ENCODE results near the gene AGMO. TPM values are rescaled to one million over a fixed set of nuclear protein-coding genes. Genes with fewer than 3 reads are reported as not detected.

The AGMO gene
- total RNA-seq, 1 experiment from 2014 or later = not detected

DNA sequence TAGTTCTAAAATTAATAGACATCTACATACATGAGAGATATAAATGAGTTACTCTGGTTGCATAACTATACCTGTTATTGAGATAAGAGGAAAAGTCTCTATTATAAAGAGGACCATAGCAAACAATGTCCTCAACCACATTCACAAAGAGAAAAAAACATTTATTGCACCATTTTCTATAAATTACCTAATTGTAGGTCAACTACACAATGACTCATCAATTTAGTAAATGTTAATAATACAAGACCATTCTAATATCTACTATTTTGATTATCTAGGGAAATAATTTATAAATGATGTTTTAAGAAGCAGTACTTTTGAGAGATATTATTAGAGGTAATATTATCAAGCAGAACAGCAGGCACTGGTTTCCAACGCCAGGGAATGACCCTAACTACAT, 246.1 kb downstream of the AGMO start:
- in situ Hi-C loops (cut with HindIII; ENCODE audit: low pct_unique_long_range_greater_than_20kb, low sequenced_read_pairs) = no loop called here
- H3K4me1 ChIP-seq (ENCODE audit: control insufficient read depth, insufficient read depth, low read length) = no peaks in the 10 kb centered on the region
- no peaks in the 10 kb centered on the region for H3K36me3 ChIP-seq (ENCODE audit: control insufficient read depth, insufficient read depth, low read length)
- DNase-seq (ENCODE audit: low read depth, low spot score) (no peak), ATAC-seq (no peak)
- CTCF ChIA-PET = no interaction called here
- POLR2A ChIA-PET = no interaction called here
- no peaks in the 10 kb centered on the region; the same call in 1 of the 2 replicates for H3K9me3 ChIP-seq (ENCODE audit: control insufficient read depth, insufficient read depth, low read depth, low read length)
- no TSS peak for BruUV-seq (replicated peaks)
- no peaks in the 10 kb centered on the region for H3K27me3 ChIP-seq (ENCODE audit: control insufficient read depth, insufficient read depth, low read length)
- H3K4me3 ChIP-seq (ENCODE audit: low read depth in 2 of 2, low read length in 2 of 2) = no peak overlapping the region
- intact Hi-C loops (cut with micrococcal nuclease; ENCODE audit: unreplicated experiment) = no loop called here
- H3K27ac ChIP-seq (ENCODE audit: low read length) = no peak overlapping the region
- TF ChIP-seq, protein P1, sequence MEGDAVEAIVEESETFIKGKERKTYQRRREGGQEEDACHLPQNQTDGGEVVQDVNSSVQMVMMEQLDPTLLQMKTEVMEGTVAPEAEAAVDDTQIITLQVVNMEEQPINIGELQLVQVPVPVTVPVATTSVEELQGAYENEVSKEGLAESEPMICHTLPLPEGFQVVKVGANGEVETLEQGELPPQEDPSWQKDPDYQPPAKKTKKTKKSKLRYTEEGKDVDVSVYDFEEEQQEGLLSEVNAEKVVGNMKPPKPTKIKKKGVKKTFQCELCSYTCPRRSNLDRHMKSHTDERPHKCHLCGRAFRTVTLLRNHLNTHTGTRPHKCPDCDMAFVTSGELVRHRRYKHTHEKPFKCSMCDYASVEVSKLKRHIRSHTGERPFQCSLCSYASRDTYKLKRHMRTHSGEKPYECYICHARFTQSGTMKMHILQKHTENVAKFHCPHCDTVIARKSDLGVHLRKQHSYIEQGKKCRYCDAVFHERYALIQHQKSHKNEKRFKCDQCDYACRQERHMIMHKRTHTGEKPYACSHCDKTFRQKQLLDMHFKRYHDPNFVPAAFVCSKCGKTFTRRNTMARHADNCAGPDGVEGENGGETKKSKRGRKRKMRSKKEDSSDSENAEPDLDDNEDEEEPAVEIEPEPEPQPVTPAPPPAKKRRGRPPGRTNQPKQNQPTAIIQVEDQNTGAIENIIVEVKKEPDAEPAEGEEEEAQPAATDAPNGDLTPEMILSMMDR (IDR thresholded peaks at IDR 0.05) = no peak
- TF ChIP-seq TCF7L2 (IDR thresholded peaks at IDR 0.05; ENCODE audit: low read depth, low read length) = no peak
- TF ChIP-seq SIN3A (IDR thresholded peaks at IDR 0.05; ENCODE audit: borderline replicate concordance, insufficient read depth, low read depth, low read length) = no peak

DNA sequence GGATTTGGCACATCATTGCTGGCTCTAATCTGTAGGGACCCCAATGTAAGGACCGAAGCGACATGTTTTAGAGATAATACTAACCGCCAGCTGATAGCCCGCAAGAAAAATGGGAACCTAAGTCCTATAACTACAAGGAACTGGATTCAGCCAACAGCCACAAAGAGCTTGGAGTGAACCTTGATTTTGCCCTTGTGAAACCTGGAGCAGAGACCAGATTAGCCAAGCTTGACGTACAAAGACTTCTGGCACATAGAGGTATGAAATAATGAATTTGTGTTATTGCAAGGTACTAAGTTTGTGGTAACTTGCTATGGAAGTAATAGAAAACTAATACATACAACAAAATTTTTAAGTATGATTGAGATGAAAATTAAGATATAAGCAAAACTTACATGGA, 246.9 kb downstream of the AGMO start:
- ChIA-PET CTCF (no interaction called here), POLR2A (no interaction called here)
- H3K9me3 ChIP-seq (ENCODE audit: control insufficient read depth, insufficient read depth, low read depth, low read length) = no peaks in the 10 kb centered on the region; the same call in 1 of the 2 replicates
- H3K4me1 ChIP-seq (ENCODE audit: control insufficient read depth, insufficient read depth, low read length) = no peaks in the 10 kb centered on the region
- intact Hi-C loops (cut with micrococcal nuclease; ENCODE audit: unreplicated experiment) = no loop called here
- ATAC-seq (no peak), DNase-seq (ENCODE audit: low read depth, low spot score) (no peak)
- no peaks in the 10 kb centered on the region for H3K36me3 ChIP-seq (ENCODE audit: control insufficient read depth, insufficient read depth, low read length)
- no peak overlapping the region for H3K4me3 ChIP-seq (ENCODE audit: low read depth in 2 of 2, low read length in 2 of 2)
- H3K27ac ChIP-seq (ENCODE audit: low read length) = no peak overlapping the region
- no peaks in the 10 kb centered on the region for H3K27me3 ChIP-seq (ENCODE audit: control insufficient read depth, insufficient read depth, low read length)
- BruUV-seq (replicated peaks) = no TSS peak
- TF ChIP-seq POLR2AphosphoS5 (IDR thresholded peaks at IDR 0.05; ENCODE audit: low read depth, low read length) = no peak
- TF ChIP-seq, protein P1 (IDR thresholded peaks at IDR 0.05) = no peak
- TF ChIP-seq SIN3A (IDR thresholded peaks at IDR 0.05; ENCODE audit: borderline replicate concordance, insufficient read depth, low read depth, low read length) = no peak
- TF ChIP-seq, protein P2, sequence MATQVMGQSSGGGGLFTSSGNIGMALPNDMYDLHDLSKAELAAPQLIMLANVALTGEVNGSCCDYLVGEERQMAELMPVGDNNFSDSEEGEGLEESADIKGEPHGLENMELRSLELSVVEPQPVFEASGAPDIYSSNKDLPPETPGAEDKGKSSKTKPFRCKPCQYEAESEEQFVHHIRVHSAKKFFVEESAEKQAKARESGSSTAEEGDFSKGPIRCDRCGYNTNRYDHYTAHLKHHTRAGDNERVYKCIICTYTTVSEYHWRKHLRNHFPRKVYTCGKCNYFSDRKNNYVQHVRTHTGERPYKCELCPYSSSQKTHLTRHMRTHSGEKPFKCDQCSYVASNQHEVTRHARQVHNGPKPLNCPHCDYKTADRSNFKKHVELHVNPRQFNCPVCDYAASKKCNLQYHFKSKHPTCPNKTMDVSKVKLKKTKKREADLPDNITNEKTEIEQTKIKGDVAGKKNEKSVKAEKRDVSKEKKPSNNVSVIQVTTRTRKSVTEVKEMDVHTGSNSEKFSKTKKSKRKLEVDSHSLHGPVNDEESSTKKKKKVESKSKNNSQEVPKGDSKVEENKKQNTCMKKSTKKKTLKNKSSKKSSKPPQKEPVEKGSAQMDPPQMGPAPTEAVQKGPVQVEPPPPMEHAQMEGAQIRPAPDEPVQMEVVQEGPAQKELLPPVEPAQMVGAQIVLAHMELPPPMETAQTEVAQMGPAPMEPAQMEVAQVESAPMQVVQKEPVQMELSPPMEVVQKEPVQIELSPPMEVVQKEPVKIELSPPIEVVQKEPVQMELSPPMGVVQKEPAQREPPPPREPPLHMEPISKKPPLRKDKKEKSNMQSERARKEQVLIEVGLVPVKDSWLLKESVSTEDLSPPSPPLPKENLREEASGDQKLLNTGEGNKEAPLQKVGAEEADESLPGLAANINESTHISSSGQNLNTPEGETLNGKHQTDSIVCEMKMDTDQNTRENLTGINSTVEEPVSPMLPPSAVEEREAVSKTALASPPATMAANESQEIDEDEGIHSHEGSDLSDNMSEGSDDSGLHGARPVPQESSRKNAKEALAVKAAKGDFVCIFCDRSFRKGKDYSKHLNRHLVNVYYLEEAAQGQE (IDR thresholded peaks at IDR 0.05; ENCODE audit: insufficient read depth in 1 of 2, low read depth in 2 of 2, low read length in 1 of 2) = no peak
- no peak for TF ChIP-seq TCF7L2 (IDR thresholded peaks at IDR 0.05; ENCODE audit: low read depth, low read length)
- in situ Hi-C loops (cut with HindIII; ENCODE audit: low pct_unique_long_range_greater_than_20kb, low sequenced_read_pairs) = no loop called here

Measured in Panc1 (cell line).